OCI-LY7 (cell line): ENCODE data around the gene AGER.

Experiments
- CTCF ChIP-seq: fragments of 200-600 bp; sonication (generic); conservative IDR thresholded peaks from 2 replicates; pipeline ENCODE4 v1.5.1; 2014; ENCODE audit warnings: mild to moderate bottlenecking, antibody characterized with exemption, low read length, moderate library complexity, mixed read lengths
- EZH2phosphoT487 ChIP-seq: fragments of 200-600 bp; sonication (generic); IDR thresholded peaks from 2 replicates; pipeline ENCODE4 v1.6.1; 2018; ENCODE audit warnings: low read depth, borderline replicate concordance, mild to moderate bottlenecking, mixed run types, antibody characterized with exemption, low read length, moderate library complexity, mixed read lengths

- TF ChIP-seq CTCF (no peak), EZH2phosphoT487 (no peak)
These were observed 28.2 kb upstream of the AGER start for GRCh38 chr6:32212076-32212760.
